GM19351 (cell line): ENCODE measurements around the gene SUSD3.

Experiments
- ATAC-seq: cut with Tn5 transposase; IDR thresholded peaks from one replicate; pipeline ENCODE4 v1.9.1; 2021; ENCODE audit warnings: mild to moderate bottlenecking, moderate library complexity; ENCODE audit not compliant: unreplicated experiment

SUSD3 gene

DNA sequence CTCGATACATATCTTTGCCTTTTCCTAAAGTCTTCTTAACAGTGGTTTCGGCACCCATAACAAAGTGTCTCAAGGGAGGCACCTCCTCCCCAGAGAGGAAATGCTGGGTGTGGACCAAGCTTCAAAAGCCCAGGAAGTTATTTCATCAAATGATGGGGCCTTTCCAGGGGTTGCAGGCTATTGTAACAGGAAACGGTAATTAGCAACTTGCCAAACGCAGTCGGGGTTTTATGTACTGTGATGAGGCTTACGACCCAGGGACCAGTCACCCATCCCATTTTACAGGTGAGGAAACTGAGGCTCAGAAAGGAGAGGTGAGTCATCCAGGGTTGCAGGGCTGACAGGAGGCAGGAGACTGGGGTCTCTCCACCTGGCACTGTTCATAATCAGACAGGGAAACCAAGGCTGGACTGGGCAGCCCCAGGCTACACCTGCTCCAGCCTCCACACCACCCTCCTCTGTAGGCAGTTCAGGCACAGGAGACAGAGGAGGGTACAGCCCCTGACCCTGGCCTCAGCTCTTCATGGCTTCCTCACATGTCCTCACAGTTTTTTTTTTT, 30.0 kb upstream of the SUSD3 start:
- ATAC-seq = no peak

DNA sequence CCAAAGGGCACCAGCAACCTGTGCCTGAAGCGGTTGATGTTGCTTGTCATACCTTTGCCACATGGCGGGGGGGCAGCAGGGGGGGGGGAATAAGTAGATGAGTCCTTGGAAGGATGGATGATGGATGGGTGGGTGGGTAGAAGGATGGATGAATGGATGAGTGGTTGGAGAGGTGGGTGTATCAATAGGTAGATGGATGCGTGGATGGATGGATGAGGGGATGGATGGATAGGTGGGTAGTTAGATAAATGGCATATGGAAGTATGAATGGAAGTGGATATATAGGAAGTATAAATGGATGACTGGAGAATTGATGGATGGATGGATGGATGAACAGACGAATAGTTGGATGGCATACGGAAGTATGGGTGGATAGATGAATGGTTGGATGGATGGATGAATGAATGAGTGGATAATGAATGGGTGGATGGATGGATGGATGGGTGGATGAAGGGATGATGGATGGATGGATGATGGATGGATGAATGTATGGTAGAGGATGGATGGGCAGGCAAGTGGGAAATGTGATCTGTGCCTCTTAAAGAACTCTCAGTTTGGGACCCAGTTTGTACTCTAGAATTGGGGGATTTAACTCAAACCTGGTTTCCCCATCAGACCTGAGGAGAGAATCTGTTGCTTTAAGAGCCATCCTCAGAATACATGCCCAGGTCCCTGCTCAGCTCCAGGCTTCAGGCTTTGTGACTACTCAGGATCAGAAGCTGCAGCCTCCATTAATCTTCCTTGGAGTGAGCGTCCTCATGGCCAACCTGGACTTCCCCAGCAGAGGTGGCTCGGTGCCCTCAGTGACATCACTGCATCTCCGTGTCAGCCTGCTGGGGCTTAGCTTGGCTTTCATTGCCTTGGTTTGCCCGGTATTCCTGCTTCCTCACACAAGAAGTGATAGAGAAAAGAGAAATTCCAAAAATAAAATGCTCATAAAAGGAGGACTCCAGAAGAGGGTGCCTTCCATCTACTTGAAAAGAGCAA, 27.6 kb upstream of the SUSD3 start:
- ATAC-seq = no peak

DNA sequence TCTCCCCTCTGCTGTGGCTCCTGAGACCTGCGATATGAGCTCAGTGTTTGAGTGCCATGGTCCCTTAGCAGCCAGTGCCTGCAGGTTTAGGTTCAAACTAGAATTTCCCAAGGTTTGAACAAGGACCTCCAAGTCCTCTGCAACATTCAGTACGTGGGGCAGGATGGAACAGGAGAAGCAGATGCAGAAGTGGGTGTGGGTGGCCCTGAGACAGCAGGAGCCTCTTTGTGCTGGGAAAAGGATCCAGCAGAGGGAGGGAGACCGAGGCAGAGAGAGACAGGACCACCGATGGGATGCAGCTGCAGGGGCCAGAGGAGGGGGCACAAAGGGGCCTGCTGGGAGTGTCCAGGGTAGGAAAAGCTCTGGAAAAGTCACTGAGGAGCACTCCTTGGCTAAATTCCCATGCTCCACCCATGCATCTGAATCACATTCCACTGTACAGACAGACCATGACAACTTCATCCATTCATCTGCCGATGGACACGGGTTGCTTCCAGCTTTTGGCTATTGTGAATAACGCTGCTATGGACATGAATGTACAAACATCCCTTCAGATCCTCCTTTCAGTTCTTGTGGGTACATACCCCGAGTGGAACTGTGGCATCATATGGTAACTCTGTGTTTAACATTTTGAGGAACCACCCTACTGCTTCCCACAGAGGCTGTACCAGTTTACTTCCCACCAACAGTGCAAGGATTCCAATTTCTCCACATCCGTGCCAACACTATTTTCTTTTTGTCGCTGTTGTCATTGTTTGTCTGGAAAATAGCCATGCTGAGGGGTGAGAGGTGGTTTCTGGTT, 26.7 kb upstream of the SUSD3 start:
- ATAC-seq = no peak

DNA sequence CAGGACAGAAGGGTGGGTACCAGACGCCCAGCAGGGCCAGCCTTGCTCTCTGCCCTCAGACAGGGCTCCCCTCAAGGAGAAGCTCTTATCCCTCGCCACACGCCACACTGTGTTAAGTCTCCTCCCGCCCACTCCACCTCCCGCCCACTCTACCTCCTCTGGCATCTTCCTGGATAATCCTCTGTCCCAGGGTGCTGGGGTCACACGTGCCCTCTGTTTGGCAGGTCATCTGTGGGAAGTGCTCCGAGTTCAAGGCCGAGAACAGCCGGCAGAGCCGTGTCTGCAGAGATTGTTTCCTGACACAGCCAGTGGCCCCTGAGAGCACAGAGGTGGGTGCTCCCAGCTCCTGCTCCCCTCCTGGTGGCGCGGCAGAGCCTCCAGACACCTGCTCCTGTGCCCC, 26.0 kb upstream of the SUSD3 start:
- ATAC-seq = no peak

DNA sequence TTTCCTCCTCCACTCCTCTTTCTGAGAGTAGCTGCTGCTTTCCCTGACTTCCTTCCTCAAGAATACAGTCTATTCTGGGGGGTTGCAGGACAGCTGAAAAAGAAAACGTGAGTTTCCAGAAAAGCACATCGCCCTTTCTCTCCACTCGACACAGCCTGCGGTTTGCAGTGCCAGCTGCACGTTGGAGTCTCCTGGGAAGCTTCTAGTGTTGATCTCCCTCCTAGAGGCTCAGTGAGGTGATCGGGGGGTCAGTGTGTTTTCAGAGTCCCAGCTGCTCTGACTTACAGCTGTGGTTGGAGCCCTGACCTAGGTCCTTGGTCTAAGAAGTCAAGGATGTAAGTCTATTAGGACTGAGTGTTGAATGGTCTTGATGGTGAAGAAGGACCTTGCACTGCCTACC, 25.0 kb upstream of the SUSD3 start:
- no peak for ATAC-seq

DNA sequence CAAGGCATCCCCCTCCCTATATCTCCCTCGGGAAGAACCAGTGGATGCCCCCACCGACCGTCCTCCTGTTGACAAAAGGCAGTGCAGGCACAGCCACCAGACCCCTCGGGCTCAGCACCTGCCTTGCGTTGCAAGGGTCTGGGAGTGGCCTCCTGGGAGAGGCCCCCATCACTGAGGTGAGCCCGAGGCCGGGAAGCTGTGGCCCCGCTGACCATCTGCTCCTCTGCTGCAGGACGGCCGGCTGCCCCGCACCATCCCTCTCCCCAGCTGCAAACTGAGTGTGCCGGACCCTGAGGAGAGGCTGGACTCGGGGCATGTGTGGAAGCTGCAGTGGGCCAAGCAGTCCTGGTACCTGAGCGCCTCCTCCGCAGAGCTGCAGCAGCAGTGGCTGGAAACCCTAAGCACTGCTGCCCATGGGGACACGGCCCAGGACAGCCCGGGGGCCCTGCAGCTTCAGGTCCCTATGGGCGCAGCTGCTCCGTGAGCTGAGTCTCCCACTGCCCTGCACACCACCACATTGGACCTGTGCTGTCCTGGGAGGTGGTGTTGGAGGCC, 23.3 kb upstream of the SUSD3 start:
- no peak for ATAC-seq

DNA sequence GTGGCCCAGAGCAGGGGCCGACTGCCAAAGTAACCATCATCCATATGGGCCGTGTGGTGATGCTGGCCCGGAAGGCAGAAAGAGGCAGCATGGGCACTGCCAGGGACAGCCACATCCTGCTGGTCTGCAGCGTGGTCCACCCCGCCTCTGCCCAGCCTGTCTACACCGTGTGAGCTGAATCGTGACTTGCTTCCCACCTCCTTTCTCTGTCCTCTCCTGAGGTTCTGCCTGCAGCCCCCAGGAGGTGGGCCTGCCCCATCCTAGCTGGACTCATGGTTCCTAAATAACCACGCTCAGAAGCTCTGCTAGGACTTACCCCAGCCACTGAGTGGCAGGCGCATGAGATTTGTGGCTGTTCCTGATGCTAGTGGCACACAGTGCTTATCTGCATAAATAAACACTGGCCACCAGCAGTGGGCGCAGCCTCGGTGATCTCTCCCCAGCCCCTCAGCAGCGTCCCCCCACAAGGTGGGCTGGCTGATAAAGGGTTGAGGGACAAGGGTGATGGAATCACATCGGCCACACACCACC, 22.6 kb upstream of the SUSD3 start:
- no peak for ATAC-seq

DNA sequence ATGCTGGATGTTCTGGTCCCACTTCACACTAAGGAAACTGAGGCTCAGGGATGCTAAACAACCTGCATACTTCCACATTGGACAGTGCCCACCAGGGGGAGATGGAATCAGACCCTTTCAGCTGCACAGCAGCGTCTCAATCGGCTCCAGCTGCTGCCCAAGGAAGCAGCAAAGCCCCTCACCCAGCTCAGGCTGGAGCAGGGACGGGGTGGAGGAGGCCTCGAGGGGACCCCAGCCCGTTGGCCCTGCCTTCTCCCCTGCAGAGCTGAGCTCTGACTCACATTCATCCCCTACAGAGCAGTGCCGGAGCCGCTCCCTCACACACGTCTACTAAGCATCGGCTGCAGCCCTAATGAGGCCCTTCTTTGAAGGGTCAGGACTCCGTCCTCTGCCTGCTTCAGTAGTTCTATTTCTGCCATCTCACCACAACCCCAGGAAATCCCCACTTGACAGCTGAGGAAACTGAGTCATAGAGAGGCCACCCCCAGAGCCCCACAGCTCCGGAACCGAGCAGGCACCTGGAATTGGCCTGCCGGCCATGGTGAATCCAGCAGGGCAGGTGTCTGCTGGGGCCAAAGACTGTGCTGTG, 21.5 kb upstream of the SUSD3 start:
- no peak for ATAC-seq

DNA sequence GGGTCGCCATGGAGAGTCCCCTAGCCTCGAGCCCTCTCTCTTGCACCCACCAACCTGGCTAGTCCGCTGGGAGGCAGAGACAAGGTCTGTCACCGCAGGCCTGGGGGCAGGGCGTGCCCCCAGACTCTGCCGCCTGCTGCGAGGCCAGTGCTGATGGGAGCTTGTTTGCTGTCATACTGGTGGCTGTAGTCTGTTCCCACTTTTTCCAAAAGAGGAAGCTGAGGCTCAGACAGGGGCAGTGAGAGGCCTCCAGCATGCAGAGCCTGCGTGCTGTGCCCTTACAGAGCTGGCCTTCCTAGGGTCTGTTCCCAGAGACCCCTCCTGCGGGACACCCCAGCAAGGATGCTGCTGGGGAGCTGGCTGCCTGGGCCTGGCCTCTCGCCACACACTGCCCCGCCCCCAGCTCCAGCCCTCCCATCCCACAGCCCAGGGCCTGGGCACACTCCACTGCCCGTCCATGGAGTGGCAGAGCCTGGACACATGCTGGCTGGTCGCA, 21.0 kb upstream of the SUSD3 start:
- ATAC-seq = no peak

DNA sequence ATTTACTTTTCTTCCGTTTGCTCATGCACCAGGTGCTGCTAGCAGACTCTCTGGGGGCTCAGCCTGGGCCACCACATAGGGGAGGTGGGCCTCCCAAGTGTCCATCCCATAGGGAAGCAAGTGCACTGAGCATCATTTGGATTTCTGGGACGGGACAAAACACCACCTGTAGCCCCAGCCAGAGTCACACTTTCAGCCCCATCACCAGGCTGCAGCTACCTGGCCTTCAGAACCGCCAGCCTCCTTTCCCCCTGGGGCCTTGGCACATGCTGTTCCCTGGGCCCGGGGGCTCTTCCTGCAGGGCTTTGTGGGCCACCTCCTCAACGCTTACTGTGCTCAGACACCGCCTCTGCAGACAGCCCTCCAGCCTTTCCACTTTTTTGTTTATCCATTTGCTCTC, 19.6 kb upstream of the SUSD3 start:
- no peak for ATAC-seq

DNA sequence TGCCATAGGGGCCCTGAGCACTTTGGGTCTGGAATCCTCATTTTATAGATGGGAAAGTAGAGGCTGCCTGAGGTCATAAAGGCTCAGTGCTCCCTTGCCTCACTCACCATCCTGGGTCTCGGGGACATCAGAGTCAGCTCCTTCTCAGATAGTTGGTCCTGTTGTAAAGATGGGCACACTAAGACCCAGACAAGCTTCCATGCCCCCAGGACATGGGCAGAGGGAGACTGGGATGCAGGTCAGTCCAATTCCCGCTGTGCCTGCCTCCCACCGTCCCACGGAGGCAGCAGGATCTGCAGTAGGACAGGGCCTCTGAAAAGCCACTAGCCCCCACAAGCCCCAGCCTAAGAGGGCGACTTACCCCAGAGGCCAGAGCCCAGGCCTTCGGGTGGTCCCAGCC, 19.0 kb upstream of the SUSD3 start:
- ATAC-seq = no peak

DNA sequence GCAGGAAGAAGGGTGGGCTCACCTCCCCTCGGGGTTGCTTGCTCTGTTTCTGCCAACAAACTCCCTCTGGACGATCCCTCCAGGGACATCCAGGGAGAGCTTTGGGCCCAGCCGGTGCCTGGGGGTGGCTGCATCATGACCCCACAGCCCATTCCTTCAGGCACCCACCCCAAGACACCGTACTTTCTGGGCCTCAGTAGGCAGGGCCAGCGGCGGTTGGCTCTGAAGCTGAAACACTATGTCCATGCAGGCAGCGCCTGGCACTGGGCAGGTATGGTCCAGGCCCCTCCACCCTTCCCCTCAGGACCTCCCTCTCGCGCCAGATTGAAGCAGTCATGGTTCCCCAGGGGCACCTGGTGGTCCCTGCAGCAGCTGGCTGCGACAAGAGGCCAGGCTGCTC, 18.5 kb upstream of the SUSD3 start:
- no peak for ATAC-seq

DNA sequence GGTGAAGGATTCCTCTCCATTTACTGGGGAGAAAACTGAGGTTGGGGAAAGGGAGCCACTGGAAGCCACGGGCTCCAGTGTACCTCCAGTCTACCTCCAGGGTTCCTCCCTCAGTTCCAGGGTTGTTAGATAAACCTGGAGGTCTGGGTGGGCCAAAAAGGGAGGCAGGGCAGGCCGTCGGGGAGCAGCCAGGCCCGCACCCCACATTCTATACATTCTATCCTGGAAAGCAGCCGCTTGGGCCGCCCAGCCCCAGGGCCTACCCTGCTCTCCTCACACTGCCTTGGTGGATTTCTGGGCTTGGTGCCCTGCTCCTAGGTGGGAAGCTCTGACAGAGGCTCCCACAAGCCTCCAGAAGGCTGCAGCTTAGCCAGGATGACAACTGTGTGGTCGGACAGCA, 18.1 kb upstream of the SUSD3 start:
- ATAC-seq = no peak

DNA sequence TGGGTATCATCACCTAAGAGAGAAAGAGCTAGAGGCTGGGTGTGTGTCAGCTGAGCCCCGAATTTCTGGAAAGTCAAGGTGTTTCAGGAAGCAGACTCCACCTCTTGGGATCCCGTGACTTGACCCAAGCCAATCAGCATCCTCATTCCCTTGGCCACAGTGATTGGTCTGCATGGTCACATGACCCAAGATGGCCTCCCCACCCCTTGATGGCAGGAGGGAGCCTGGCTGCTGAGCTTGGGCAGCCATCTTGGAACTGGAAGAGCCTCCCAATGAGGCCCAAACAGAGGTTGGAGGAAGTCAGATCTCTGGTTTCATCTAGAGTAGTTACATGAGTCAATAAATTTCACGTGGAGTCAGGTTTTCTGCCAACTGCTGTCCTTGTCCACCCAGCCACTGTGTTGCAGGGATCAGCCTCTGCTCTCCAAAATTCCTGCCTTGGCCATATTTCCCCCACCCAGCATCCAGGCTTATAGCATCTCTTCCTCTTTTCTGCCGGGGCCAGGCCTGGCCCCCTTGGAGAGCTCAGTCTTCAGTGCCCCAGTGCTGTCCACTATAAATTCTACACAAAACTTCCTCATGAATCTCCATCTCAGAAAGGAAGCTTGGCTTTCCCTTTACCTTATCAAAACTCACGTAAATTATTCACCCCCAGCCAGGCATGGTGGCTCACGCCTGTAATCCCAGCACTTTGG, 17.2 kb upstream of the SUSD3 start:
- no peak for ATAC-seq

DNA sequence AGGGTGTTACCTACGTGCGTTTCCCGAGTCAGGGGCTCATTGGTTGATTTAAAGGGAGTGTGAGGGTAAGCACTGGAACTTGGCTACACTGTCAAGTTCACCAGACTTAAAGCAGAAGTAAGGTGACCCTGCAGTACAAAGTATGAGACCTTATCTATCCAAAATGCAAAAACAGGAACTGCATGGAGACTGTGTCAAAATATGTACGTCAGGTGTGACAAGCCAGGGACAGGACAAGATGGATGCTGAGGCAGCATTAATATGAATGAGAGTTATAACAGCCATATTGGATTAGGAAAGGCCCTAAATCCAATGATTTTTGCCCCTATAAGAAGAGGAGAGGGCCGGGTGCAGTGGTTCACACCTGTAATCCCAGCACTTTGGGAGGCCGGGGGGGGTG, 15.4 kb upstream of the SUSD3 start:
- ATAC-seq = no peak

DNA sequence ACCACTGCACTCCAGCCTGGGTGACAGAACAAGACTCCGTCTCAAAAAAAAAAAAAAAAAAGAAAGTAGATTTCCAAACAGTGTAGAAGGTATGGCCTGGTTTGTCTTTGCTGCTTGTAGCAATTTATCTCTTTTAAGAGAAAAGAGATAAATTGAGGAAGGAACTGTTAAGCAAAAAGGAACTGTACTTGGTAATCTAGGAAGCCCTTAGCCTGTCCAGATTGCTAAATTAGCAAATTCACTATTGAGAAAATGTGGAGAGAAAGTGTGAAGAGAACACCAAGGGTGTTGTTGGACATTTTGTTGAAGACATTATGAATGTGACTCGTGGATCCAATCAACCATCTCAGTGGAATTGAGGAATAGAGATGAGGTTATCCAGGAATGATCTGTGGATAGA, 13.0 kb upstream of the SUSD3 start:
- ATAC-seq = no peak

DNA sequence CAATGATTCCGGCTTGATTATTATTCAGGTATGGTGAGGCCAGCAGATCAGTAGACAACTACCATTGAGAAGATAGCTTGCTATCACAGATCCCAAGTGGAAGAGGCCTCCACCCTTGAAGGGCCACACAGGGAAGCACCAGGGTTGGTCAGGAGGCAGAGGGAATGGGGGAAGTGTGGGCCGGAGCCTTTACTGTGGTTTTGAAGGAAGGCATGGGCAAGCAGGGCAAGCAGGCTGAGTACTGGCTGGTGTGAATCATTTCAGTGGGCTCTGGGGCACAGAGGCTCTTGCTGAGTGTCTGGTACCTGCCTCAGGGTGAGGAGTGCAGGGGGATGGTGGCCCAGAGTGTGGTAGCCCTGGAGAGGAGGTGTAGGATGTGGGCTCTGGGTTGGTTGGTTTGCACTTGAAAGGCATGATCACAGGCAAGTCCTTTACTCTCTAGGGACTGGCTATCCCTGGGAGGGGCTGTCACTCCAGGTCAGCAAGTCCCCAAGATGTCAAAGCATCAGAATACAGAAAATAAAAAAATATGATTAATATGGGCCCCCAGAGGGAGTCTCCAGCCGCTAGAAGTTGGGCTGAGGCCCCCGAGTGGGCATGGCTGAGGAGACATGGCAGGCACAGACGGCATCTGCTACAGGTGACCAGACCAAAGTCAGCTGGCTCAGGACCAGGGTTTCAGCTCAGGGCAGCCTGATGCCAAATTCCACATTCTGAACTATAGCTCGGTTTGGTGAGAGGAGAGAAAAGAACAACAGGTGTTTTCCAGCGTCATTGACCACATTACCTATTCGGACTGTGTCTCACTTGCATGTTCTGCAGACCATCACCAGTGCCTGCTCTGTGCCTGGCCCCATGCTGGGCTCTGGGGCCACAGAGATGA, 9.7 kb upstream of the SUSD3 start:
- no peak for ATAC-seq

DNA sequence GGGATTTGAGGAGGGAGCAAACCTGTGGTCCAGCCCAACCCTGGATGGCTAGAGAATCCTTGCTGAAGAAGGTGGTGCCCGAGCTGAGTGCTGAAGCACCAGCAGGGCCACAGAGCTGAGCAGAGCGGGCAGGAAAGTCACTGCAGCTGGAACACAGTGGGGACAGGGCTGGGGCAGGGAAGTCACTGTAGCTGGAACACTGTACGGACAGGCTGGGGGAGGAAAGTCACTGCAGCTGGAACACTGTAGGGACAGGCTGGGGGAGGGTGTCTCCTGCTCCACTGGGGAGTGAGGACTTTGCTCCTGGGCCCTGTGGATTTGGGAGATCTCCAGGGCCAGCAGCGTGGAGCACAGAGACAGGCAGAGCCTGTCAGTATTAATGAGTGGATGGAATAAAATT, 9.0 kb upstream of the SUSD3 start:
- ATAC-seq = no peak

DNA sequence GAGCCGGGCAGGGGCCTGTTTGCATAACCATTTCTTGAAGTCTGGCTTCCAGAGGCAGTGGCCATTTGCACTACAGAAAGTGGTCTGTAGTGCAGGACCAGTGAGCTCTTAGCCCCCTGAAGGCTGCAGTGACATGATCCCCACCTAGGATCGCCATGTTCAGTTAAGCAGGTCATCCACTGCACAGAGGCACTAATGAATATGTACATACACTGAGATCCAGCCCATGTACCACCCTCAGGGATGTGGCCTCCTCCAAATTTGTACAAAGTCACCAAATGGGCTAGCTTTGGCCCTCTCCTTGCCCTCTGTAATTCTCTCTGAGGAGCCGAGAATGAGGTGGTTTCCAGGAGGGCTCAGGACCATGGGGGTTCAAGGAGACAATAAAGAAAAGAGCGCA, 8.3 kb upstream of the SUSD3 start:
- no peak for ATAC-seq
